A549 (cell line): ENCODE measurements around the gene IPPK.

Source experiments
- EP300 ChIP-seq, 2 experiments: fragments of >200 bp; sonication (Bioruptor Twin); formaldehyde crosslinking; IDR thresholded peaks; 2 replicates in 1 of 2; 3 replicates in 1 of 2; pipeline ENCODE4 v1.6.1; 2016 to 2017
- POLR2A ChIP-seq: IDR thresholded peaks from 2 replicates; pipeline ENCODE4 v1.6.1; 2012; ENCODE audit warnings: mild to moderate bottlenecking, low read length

GRCh38 chr9:92599938-92600461, 69.9 kb downstream of the IPPK start:
- TF ChIP-seq EP300 (IDR thresholded peaks at IDR 0.05) (no peak), POLR2A (no peak)
